K562 (cell line): ENCODE results near the gene KCNQ2.

Experiments used
- ATF7 ChIP-seq: fragments of 450-650 bp; IDR thresholded peaks from 2 replicates; pipeline ENCODE4 v1.7.1; 2014; ENCODE audit warnings: mild to moderate bottlenecking, moderate library complexity
- CHD2 ChIP-seq: IDR thresholded peaks from 2 replicates; pipeline ENCODE4 v1.6.1; 2011; ENCODE audit warnings: low read depth, low read length
- CTCF ChIP-seq, 3 experiments: IDR thresholded peaks in 2 of 3; conservative IDR thresholded peaks in 1 of 3; 2 replicates each; pipeline ENCODE4 v1.5.1; 2011 to 2012; ENCODE audit warnings: low read length in 3 of 3, mild to moderate bottlenecking in 3 of 3, control low read depth in 2 of 3, improper control_type of control experiment in 1 of 3, inconsistent platforms in 1 of 3, low read depth in 1 of 3, mixed read lengths in 1 of 3, moderate library complexity in 1 of 3; ENCODE audit not compliant: insufficient read depth in 2 of 3
- MLLT1 ChIP-seq, 2 experiments: fragments of 450-650 bp; IDR thresholded peaks; 2 replicates each; pipeline ENCODE4 v1.6.1; 2016
- RFX5 ChIP-seq: IDR thresholded peaks from 2 replicates; pipeline ENCODE4 v1.6.1; 2011; ENCODE audit warnings: low read depth, mild to moderate bottlenecking, improper control_type of control experiment, low read length
- ZFP1 ChIP-seq: fragments of 450-650 bp; formaldehyde crosslinking; IDR thresholded peaks from 2 replicates; pipeline ENCODE4 v1.4.0; 2020; ENCODE audit warnings: mild to moderate bottlenecking, mixed read lengths

GRCh38 chr20:63487781-63488241, 15.4 kb upstream of the KCNQ2 start:
- TF ChIP-seq CHD2 (no peak), CTCF (IDR thresholded peaks at IDR 0.05 in 2 of 3, conservative IDR thresholded peaks at IDR 0.05 in 1 of 3; ENCODE audit: insufficient read depth in 2 of 3, low read depth in 1 of 3, low read length in 3 of 3) (no peak), ATF7 (no peak), RFX5 (no peak), MLLT1 (IDR thresholded peaks at IDR 0.05) (no peak), ZFP1 (no peak)
